Cerebellar cortex (tissue), 1 donor: ENCODE data around the gene EZH2.

Source experiments
- DNase-seq: peaks from one replicate; pipeline ENCODE4 v3.0.0-alpha.2; 2015; ENCODE audit warnings: low spot score

EZH2 gene

DNA sequence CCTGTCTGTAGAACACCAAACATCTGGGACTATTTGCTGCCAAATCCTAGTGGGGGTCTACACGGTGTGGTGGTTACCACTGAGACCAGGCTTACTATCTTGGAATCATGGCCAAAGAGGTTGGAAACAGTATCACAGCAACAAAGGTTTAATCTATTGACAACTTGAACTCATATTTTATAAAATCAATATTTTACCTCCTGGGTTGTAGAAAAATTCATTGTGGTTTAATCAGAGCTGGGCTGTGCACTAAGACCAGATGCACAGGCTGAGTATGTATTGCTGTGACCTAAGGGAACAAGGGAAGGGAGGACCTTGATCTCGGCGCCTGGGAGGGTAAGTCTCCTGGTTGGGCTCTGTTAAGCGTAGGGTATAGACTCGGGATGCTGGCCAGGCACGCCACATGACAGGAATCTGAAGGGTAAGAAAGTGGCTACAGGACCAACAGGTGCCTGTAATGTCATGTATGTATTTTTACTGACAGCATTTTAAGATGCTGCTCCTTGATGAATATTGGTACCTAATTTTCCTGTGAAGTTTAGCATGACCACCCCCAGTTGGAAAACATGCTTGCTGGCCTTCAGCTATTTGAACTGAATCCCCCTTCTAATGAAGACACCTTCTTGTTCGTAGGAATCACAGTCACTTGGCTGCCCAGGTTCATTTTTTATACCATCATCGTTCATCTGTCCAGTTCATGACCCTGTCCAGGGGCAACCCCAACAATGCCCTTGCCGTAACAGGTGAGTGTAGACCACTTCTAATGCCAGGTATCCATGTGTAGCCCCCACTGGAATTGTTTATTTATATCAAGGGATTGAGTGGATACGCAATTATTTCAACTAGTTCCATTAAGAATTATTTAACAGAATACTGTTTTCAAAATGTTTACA lies 79.5 kb downstream of the EZH2 start:
- DNase-seq: no peak

DNA sequence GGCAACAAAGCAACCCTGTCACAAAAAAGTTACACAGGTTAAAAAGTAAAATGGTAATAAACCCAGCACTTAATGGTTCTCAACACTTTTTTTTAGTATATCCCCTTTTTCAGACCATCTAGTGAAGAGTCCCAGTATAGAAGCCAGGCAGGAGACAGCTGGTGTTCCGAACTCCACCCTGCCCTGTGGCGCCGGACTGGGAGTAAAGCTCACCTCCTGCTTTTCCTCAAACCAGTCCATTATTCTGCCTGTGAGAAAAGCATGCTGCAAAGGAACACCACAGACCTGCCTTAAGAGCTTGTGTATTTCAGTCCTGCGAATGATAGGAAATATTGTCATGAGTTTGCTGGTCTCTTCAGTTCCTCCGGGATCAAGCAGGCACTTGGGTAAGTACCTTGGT lies 81.0 kb downstream of the EZH2 start:
- DNase-seq: no peak

DNA sequence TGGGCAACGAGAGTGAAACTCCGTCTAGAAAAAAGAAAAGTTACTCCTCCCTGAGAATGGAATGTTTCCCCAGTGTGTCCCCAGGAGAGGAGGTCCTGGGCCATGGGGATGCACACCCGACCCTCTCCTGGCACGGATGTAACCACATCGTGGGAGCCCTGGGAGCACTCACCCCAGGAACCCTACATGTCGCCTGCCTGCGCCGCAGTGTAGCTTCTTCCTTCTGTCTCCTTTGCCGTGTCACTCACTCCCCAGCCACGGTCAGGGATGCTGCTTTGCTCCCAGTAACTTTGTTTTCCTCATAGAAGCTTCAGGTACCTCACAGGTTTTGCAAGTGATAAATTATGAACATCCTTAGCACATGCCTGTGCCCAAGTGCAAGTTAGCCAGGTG lies 82.0 kb downstream of the EZH2 start:
- DNase-seq: no peak

DNA sequence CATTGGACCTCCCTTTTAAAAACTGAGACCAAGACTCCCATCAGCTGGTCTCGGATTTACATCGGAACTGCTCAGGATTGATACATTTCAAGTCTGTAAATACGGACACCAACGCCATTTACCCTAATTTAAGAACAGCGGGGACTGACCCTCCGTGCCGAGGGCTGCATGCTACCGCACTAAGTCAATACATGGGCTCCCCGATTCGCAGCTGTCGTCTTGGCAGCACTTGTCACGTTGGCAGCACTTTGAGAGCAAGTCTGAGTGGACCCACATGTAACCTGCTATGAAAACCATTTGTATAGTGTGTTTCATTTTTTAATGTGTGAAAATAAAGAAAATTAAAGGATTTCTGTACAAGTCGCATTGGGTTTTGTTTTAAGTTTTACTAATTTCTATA lies 83.4 kb downstream of the EZH2 start:
- DNase-seq: peak; percentile 64

DNA sequence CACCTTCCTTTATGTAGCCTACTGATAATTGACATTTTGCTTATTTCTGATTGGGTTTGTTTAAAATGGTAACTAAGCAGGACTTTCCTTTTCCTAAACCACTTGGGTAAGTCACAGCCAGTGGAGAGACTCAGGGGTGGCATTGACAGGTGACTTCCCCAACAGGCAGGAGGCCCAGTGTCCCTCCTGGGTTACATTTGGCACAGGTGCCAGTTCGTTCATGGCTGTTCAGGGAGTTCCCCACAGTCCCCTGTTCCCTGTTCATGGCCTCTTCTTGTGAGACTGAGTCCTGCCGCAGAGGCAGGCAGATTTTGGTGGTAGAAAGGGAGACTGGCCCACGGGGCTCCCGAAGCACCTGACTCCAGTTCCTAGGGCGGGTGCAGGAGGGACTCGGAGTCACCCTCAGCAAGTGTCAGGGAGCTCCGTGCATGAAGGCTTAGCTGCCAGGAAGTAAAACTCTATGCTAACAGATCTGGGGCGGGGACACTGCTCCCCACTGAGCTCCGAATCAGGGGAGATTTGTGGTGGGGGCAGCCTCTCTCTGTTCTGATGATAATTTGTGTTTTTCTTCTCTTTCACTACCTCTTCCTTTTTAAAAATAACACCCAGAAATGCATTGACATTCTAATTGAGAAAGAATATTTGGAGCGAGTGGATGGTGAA lies 84.1 kb downstream of the EZH2 start:
- DNase-seq: no peak

DNA sequence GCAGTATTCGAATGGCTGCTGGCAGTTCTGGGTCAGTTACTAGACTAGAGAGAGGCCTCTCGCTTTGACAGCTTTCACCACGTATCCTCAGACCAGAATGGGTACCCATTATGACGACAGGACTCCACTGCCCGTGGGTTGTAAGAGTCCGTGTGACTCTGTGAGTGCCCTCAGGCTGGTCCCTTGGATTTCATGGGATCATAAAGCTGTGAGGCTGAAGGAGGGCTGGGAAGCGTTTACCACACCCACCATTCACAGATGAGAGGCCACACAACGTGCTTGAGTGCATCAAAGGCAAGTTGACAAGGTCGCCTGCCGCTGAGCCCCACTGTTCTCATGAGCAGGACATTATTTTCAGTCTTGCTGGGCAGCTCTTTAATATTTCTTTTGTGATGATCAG lies 87.2 kb downstream of the EZH2 start:
- DNase-seq: no peak

DNA sequence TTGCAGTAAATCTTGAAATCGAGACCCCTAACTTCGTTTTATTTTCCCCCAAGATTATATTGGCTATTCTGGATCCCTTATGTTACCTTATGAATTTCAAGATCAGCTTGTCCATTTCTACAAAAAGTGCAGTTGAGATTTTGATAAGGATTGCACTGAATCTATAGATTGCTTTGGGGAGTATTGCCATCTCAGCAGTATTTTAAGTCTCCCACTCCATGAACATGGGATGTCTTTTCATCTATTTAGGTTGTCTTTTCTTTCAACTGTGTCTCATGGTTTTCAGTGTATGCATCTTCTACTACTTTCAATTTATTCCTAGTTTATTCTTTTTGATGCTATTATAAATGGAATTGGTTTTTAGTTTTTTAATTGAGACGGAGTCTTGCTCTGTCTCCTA lies 89.6 kb downstream of the EZH2 start:
- no peak for DNase-seq

DNA sequence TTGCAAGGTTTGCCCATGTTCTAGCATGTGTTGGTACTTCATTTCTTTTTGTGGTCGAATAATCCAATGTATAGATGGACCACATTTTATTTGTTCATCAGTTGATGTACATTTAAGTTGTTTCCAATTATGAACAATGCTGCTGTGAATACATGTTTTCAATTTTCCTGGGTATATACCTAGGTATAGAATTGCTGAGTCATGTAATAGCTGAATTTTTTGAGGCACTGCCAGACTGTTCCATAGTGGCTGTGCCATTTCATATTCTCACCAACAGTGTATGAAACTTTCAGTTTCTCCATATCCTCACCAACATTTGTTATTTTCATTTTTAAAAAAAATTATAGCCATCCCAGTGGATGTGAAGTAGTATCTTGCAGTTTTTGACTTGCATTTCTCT lies 90.5 kb downstream of the EZH2 start:
- no peak for DNase-seq

DNA sequence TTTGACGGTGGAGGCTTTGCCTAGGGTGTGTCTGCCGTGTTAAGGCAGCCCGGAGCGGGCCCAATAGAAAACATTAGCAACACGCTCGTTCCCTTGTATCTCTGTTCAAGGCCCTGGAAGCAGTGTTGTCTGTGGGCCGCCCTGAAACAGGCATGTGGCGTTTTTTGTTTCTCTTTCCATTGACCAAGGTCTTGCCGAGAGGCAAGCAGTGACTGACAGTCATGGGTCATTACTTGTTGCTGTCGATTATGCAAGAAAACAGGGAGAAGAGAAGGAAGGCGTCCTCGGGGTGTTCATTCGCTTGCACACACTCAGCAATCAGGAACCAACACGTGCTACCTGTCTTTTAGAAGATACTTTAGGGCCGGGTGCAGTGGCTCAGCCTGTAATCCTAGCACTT lies 92.5 kb downstream of the EZH2 start:
- DNase-seq: no peak

DNA sequence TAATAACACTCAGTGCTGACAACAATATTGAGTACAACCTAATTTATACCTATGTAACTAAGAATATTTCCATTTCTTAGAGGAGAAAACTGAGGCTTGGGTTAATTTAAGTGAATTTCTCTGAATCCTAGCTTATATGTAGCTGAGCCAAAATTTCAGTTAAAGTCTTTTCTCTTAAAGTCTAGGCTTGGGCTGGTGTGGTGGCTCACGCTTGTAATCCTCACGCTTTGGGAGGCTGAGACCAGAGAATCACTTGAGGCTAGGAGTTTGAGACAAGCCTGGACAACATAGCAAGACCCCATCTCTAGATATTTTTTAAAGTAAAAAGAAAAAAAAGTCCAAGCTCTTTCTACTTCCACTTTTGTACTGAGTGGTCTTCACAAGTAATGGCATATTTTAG lies 93.2 kb downstream of the EZH2 start:
- DNase-seq: no peak

DNA sequence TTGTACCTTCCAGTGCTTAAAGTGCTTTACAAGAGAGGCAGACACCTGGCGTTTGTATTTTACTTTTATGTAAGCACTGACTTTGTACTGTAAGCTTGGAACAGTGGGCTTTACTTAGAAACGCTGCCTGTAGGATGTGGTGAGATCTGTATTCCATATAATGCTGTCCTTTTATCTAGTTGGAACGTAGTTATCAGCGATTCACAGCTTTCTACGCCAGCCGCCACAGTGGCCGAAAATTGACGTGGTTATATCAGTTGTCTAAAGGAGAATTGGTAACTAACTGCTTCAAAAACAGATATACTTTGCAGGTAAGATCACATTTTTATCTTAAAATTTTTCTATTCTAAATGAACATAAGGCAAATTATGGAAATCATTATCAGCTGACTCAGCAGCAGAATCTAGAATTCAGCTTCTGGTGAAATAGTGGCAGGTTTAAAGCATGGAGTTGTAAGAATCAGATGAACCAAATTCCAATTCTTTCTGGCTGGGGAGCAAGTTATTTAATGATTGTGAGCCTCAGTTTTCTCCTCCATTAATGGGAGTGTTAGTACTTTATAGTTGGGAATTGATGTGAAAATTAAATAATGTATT lies 93.9 kb downstream of the EZH2 start:
- DNase-seq: no peak

DNA sequence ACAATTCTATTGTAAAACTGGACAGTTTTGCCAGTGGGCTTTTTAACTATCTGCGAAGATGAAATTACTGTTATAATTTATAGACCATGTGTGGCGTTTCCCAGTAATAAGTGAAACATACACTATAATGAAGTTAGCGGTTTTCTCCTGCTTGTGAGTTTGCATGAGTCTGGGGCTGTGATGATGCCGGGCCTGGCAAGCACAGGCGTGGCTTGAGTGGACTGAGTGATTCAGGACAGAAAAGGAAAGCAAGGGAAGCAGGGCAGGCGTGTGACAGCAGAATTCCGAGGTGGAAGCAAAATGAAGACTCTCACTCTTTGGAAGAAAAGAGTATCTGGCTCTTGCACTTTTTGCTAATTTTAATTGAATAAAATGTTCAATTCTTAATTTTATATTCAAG lies 94.9 kb downstream of the EZH2 start:
- DNase-seq: no peak

DNA sequence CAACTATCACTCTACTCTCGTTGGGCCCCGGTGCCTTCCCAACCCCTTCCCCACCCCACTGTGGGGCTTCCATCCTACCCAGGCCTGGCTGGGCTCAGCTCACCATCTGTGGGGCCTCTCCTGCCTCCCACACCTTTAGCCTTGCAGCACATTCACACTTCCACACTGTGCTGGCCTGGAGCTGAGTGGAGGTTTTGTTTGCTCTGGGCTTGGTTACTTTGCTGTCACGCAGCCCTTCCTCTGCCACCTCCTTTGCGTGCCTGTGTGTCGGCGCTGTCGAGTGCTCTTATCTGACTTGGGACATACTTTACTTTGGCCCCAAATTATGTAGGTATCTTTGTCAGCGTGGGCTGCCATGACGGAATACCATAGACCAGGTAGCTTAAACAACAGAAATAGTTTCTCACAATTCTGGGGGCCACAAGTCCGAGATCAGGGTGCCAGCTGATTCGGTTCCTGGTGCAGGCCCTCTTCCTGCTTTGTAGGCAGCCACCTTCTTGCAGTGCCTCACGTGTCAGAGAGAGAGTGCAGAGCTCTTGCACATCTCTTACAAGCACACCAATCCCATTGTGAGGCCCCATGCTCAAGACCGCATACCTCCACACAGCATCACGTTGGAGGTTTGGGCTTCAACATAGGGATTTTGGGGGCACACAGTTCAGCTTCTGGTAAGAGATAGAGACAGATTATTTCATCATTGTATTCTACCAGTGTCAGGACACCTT lies 96.4 kb downstream of the EZH2 start:
- no peak for DNase-seq

DNA sequence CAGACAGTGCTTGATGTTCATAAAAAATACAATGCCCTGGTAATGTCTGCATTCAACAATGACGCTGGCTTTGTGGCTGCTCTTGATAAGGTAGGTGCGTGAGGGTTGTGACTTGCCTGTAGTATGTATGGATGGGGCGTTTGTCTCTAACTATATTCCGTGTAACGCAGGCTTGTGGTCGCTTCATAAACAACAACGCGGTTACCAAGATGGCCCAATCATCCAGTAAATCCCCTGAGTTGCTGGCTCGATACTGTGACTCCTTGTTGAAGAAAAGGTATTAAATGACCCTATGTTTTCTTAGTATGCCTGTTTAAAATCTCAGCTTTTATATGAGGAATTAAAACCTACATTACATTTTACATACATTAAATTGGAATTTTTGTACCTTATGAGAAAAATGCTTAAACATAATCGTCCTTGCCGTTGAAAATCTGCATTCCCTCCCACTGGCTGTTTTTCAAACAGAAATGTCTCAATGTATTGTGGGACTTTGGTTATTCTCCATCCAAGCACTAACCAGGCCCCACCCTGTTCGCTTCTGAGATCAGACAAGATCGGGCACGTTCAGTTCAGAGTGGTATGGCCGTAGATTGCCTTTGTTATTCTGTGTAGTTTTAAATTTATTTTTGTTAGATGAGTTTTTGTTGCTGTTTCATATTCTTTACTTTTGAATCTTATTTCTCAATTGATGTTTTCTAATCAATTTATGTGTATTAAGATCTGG lies 100.1 kb downstream of the EZH2 start:
- DNase-seq: no peak

DNA sequence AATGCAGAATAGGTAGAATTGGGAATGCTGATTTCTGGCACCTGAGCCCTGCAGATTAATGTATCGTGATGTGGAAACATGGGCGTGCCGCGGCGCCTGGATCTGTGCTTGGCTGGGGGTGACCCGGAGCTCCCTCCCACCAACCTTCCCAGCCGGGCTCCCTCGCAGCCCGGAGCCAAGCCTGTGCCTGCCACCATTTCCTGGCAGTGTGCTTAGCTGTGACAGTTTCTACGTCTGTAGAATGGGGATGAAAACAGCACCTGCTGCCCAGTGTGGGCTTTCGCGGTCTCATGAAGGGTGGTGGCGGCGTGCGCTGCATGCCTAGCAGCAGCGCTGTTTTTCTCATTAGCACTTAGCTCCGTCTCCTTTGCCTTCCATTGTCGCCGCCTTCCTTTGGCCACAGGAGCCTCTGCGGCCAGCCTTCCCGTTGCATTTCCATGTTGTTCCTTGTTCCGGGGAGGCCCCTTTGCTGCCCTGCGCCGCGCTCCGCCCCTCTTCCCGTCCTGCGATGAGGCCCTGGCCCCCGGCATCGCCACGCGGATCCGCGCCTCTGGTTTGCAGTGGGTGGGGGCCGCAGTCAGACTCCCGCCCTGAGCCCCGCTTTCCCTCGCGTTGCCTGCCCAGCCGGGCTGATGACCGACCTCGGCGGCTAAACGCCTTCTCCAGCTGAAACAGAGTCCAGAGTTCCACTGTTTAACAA lies 101.2 kb downstream of the EZH2 start:
- DNase-seq: no peak

DNA sequence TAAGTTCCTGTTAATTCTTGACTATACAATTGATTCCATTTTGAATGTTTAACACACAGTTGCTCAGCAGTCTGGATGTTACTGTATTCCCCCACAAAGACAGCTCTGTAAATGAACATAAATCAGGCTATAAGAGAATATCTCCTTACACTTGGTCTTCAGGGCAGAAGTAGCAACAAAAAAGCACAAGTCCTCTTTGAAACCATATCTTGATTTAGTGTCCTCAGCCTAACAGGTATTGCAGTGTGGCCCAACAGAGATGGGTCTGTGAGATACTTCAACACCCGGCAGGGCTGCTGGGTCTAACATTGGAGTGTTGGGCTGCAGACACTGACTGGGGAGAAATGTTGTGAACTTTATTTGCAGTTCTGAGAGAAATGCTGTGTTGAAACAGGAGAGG lies 109.6 kb downstream of the EZH2 start:
- DNase-seq: no peak

DNA sequence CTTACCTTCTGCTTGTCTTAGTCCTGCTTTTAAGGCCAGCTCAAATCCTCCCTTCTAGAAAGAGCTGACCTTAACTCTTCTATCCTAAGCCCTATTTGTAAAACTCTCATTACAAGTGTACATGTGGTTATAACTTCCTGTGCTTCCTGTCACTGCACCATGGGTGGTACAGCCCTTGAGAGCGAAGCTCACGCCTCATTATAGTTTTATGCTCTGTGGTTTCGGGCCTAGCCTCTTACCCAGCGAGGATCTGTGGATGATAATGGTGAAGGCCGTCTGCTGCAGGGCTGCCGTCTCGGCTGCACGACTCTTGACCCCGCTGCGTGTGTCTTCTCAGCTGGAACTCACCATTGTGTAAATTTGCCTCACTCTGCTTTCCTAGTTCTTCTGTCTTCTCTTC lies 110.8 kb downstream of the EZH2 start:
- DNase-seq: no peak

DNA sequence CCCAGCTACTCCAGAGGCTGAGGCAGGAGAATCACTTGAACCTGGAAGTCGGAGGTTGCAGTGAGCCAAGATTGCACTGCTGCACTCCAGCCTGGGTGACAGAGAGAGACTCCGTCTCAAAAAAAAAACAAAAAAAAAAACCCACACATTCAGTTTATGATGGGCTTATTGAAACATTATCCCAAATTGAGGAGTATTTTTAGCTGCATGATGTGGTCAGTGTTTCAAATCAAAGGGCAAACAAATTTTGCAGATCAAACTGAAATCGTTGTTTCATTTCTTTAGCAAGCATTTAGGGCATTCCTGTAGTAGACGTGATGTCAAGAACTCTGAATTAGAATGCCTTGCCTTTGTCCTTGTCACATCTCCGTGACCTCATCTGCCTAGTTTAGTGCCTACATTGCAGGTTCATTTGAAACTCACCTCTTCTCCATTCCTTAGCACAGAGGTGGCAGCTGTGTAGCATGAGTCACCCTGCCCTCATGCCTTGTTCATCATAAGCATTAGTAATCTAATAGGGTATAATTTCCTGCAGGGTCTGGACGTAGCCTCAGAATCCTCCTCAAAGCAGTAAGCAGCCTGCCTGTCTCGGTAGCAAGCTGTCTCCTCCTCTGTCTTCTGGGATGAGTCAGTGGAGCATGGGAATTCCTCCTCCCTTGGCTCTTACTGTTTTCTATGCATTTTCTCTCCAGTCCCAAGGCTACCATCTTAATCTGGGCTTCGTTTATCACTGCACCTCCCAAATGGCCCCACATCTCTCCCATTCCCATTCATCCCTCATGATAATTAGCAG lies 111.6 kb downstream of the EZH2 start:
- DNase-seq: no peak

DNA sequence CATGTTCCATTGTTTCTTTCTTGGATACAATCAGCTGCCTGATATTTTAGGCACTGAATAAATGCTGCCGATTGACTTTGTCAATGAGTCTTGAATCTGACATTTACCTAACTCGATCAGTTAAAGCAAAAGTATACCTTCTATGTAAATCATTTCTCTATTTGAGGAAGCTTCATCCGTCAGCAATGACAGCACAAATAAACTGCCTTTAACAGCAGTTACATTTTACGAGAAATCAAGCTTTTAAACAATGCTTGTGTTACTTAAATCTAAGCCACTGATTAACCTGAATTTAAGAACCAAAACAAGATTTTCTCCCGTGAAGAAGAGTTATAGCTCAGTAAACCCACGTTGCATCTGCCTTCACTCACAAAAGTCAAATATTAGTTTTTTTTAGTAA lies 114.1 kb downstream of the EZH2 start:
- no peak for DNase-seq

DNA sequence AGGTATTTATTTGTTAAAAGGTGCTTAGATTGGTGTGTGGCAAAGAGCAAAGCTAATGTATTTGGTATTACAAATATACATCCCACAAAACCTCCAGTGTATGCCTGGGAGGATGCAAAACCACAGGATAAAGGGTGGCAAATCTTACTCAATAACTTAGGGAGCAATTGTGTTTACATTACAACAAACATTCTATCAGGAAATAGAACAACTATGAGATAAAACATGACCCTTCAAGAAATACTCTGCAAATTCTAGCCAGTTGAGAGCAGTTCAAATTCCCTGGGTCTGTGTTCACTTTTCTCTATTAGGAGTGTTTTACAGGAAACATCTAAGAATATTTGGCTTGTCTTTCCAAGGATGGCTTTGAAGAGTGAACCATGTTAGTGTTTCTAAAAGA lies 120.5 kb downstream of the EZH2 start:
- DNase-seq: no peak
